Activated CD8-positive, alpha-beta memory T cell treated with anti-CD3 and anti-CD28 coated beads for 1 hour (primary cell): Measurements from ENCODE around the gene TMEM200B.
A peak's percentile ranks its signal among the peaks of the same experiment; 100 is the strongest.
"Not testable (repeated sequence)": the region's sequence is repeated elsewhere in the genome, so short reads cannot be mapped to it uniquely, and the experiment has no call there.

Source experiments
- DNase-seq, 2 donors: peaks; one replicate each; pipeline ENCODE4 v3.0.0-alpha.2; 2020; ENCODE audit warnings: low read depth in 1 of 2; ENCODE audit errors: extremely low read depth in 1 of 2

TMEM200B gene

GRCh38 chr1:29136391-29136915 is 12.8 kb upstream of the TMEM200B start:
- no peak for DNase-seq

- DNase-seq: no peak
Observed at GRCh38 chr1:29134695-29135028, 11.0 kb upstream of the TMEM200B start.

- DNase-seq: no peak
Observed at GRCh38 chr1:29133861-29134694, 10.4 kb upstream of the TMEM200B start.

GRCh38 chr1:29131056-29131455 is 7.4 kb upstream of the TMEM200B start:
- not testable (repeated sequence) for DNase-seq

- DNase-seq: no peak
Observed at GRCh38 chr1:29129916-29130315, 6.2 kb upstream of the TMEM200B start.

GRCh38 chr1:29128739-29129138 is 5.0 kb upstream of the TMEM200B start:
- no peak for DNase-seq

GRCh38 chr1:29126198-29126597 is 2.5 kb upstream of the TMEM200B start:
- DNase-seq: no peak

- DNase-seq: no peak
Observed at GRCh38 chr1:29125788-29126187, 2.1 kb upstream of the TMEM200B start.

- DNase-seq: no peak
Observed at GRCh38 chr1:29125237-29125641, 1.5 kb upstream of the TMEM200B start.

- peak in 1 of 2 donors; percentile 45 for DNase-seq
Observed at GRCh38 chr1:29124366-29125236, 898 bp upstream of the TMEM200B start.

GRCh38 chr1:29123053-29123886 is 433 bp downstream of the TMEM200B start:
- no peak for DNase-seq

GRCh38 chr1:29122682-29123052 is 1.0 kb downstream of the TMEM200B start:
- no peak for DNase-seq

- no peak for DNase-seq
Observed at GRCh38 chr1:29121936-29122681, 1.6 kb downstream of the TMEM200B start.

GRCh38 chr1:29121516-29121935 is 2.2 kb downstream of the TMEM200B start:
- no peak for DNase-seq

GRCh38 chr1:29120947-29121485 is 2.7 kb downstream of the TMEM200B start:
- peak in 1 of 2 donors; percentile 41 for DNase-seq

GRCh38 chr1:29120367-29120766 is 3.3 kb downstream of the TMEM200B start:
- DNase-seq: no peak

GRCh38 chr1:29119121-29119929 is 4.4 kb downstream of the TMEM200B start:
- DNase-seq: no peak

- DNase-seq: no peak
Observed at GRCh38 chr1:29117381-29117780, 6.3 kb downstream of the TMEM200B start.

GRCh38 chr1:29114654-29115053 is 9.0 kb downstream of the TMEM200B start:
- DNase-seq: no peak
